Measurements from ENCODE around the gene ASB10. TPM values are rescaled to one million over a fixed set of nuclear protein-coding genes. Genes with fewer than 3 reads are reported as not detected.
A peak's percentile ranks its signal among the peaks of the same experiment; 100 is the strongest.

ASB10 gene
- total RNA-seq, 1 experiment from 2014 or later: not detected

- Mint-ChIP-seq H3K36me3 (peaks cover 18% of the 10 kb centered on the region), H3K27ac (no peak overlapping the region), H3K4me3 (no peak overlapping the region), H3K9me3 (no peaks in the 10 kb centered on the region), H3K4me1 (peaks cover 21% of the 10 kb centered on the region), H3K27me3 (ENCODE audit: low read depth) (peaks cover 6% of the 10 kb centered on the region)
- TF ChIP-seq ZNF416 (CRISPR knock-in tag; IDR thresholded peaks at IDR 0.05) (no peak), ETV6 (CRISPR knock-in tag; IDR thresholded peaks at IDR 0.05) (no peak), CBFB (CRISPR knock-in tag; IDR thresholded peaks at IDR 0.05; ENCODE audit: low read depth) (no peak), USF2 (CRISPR knock-in tag; IDR thresholded peaks at IDR 0.05) (no peak), ZNF317 (CRISPR knock-in tag; IDR thresholded peaks at IDR 0.05; ENCODE audit: borderline replicate concordance, low read depth) (no peak), NFYB (CRISPR knock-in tag; conservative IDR thresholded peaks at IDR 0.05; ENCODE audit: low read depth) (no peak), GRHL2 (CRISPR knock-in tag; IDR thresholded peaks at IDR 0.05; ENCODE audit: insufficient replicate concordance, severe bottlenecking) (no peak), E2F4 (CRISPR knock-in tag; IDR thresholded peaks at IDR 0.05; ENCODE audit: borderline replicate concordance, low read depth) (no peak), AR (CRISPR knock-in tag; IDR thresholded peaks at IDR 0.05) (no peak), ZNF121 (CRISPR knock-in tag; IDR thresholded peaks at IDR 0.05) (no peak), PRRX2 (CRISPR knock-in tag; IDR thresholded peaks at IDR 0.05) (no peak), ZBTB21 (CRISPR knock-in tag; IDR thresholded peaks at IDR 0.05; ENCODE audit: borderline replicate concordance) (no peak), IRF2 (CRISPR knock-in tag; IDR thresholded peaks at IDR 0.05; ENCODE audit: borderline replicate concordance, low read depth) (no peak), ATF6 (CRISPR knock-in tag; IDR thresholded peaks at IDR 0.05) (no peak), FOXP4 (CRISPR knock-in tag; IDR thresholded peaks at IDR 0.05) (no peak)
- CTCF ChIA-PET: interaction anchor here (1.2 to 5.6 kb wide), 5 partner anchors 8 to 36 kb away, joined by 4 to 25 read pairs (median 10); no protein-coding TSS in a partner anchor
- POLR2A ChIA-PET: interaction anchor here (1.5 kb wide), 1 partner anchor 8 kb away, joined by 5 read pairs; no protein-coding TSS in a partner anchor
- ATAC-seq (no peak), DNase-seq (ENCODE audit: low spot score) (no peak)
These were observed 40.3 kb downstream of the ASB10 start for GRCh38 chr7:151146761-151147160.

- DNase-seq (ENCODE audit: low spot score) (no peak), ATAC-seq (no peak)
- peaks cover 27% of the 10 kb centered on the region for H3K36me3 Mint-ChIP-seq
- no peak overlapping the region for H3K4me3 Mint-ChIP-seq
- H3K27ac Mint-ChIP-seq: peak overlapping the region; percentile 50; the same call in 1 of the 2 replicates
- peaks cover 14% of the 10 kb centered on the region for H3K4me1 Mint-ChIP-seq
- peaks cover 3% of the 10 kb centered on the region for H3K27me3 Mint-ChIP-seq (ENCODE audit: low read depth)
- H3K9me3 Mint-ChIP-seq: no peaks in the 10 kb centered on the region
- ChIA-PET POLR2A (no interaction called here), CTCF (interaction anchor here (1.1 to 3.2 kb wide), 2 partner anchors 20 to 83 kb away, joined by 3 to 11 read pairs; partner anchors contain the start of gene ABCF2)
- no peak for TF ChIP-seq STAT6 (CRISPR knock-in tag; conservative IDR thresholded peaks at IDR 0.05; ENCODE audit: low read depth)
- no peak for TF ChIP-seq SP1 (CRISPR knock-in tag; conservative IDR thresholded peaks at IDR 0.05)
- TF ChIP-seq KAT7 (CRISPR knock-in tag; IDR thresholded peaks at IDR 0.05; ENCODE audit: borderline replicate concordance): no peak
- TF ChIP-seq ZMAT4 (CRISPR knock-in tag; IDR thresholded peaks at IDR 0.05): no peak
These were observed 42.7 kb downstream of the ASB10 start for GRCh38 chr7:151144387-151144786.
